ENCODE data around the gene C17orf75.

Gene C17orf75

GRCh38 chr17:32311028-32311536, 30.9 kb downstream of the C17orf75 start:
- ChIA-PET CTCF (interaction anchor here (0.5 to 0.9 kb wide), 4 partner anchors 9 to 120 kb away, joined by 3 to 6 read pairs (median 3); no protein-coding TSS in a partner anchor), POLR2A (ENCODE audit: low non-redundant PET) (no interaction called here)
- no peak overlapping the region for H3K27ac ChIP-seq
- no peak for TF ChIP-seq CTCF (conservative IDR thresholded peaks at IDR 0.05; ENCODE audit: low read depth)
- no peak for DNase-seq (ENCODE audit: low spot score)

DNA sequence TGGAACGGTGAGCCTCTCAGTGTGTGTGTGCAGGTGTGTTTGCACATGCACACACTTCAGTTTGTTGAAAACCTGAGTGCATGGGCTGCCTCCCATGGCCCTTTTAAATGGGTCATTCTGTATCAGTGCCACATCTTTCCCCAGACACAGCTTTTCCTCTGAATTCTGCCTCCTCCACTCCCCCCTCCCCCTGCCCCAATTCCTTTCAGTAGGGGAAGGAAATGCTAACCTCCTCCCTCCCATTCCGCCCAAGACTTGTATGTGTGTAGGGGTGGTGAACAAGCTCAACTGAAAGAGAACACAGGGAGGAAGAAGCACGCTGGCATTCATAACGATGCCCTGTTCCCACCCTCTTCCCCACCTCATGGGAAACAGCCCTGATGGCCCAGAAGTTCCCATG, 34.3 kb downstream of the C17orf75 start:
- TF ChIP-seq CTCF (conservative IDR thresholded peaks at IDR 0.05; ENCODE audit: low read depth) = no peak
- POLR2A ChIA-PET (ENCODE audit: low non-redundant PET) = no interaction called here
- no peak overlapping the region for H3K27ac ChIP-seq
- no peak for DNase-seq (ENCODE audit: low spot score)
- CTCF ChIA-PET = interaction anchor here (0.6 kb wide), 1 partner anchor 138 kb away, joined by 6 read pairs; no protein-coding TSS in a partner anchor

DNA sequence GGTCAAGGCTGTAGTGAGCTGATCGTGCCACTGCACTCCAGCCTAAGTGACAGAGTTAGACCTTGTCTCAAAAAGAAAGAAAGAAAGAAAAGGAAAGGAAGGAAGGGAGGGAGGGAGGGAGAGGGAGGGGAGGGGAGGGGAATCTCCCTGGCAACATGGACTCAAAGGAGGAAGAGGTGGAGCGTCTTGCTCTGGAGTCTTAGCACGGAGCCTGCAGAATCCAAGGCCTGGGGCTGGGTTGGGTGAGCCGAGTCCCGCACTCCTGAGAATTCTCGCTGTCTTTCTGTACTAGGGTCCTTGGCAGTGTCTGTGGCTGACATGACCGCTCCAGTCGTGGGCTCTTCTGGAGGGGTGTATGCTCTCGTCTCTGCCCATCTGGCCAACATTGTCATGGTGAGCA, 36.9 kb downstream of the C17orf75 start:
- no peak overlapping the region for H3K27ac ChIP-seq
- CTCF ChIA-PET = interaction anchor here (0.7 kb wide), 1 partner anchor 15 kb away, joined by 3 read pairs; no protein-coding TSS in a partner anchor
- no peak for DNase-seq (ENCODE audit: low spot score)
- POLR2A ChIA-PET (ENCODE audit: low non-redundant PET) = no interaction called here
- TF ChIP-seq CTCF (conservative IDR thresholded peaks at IDR 0.05; ENCODE audit: low read depth) = no peak

GRCh38 chr17:32303781-32304288, 38.1 kb downstream of the C17orf75 start:
- H3K27ac ChIP-seq = no peak overlapping the region
- ChIA-PET CTCF (no interaction called here), POLR2A (ENCODE audit: low non-redundant PET) (no interaction called here)
- no peak for DNase-seq (ENCODE audit: low spot score)
- no peak for TF ChIP-seq CTCF (conservative IDR thresholded peaks at IDR 0.05; ENCODE audit: low read depth)

- no peak for TF ChIP-seq CTCF (conservative IDR thresholded peaks at IDR 0.05; ENCODE audit: low read depth)
These were observed 38.9 kb downstream of the C17orf75 start for GRCh38 chr17:32302860-32303649.

GRCh38 chr17:32302037-32302436, 39.9 kb downstream of the C17orf75 start:
- ChIA-PET CTCF (no interaction called here), POLR2A (ENCODE audit: low non-redundant PET) (no interaction called here)
- TF ChIP-seq CTCF (conservative IDR thresholded peaks at IDR 0.05; ENCODE audit: low read depth) = no peak
- no peak overlapping the region for H3K27ac ChIP-seq
- DNase-seq (ENCODE audit: low spot score) = no peak

More at GRCh38 chr17:32302860-32303649, 38.9 kb downstream of the C17orf75 start:
- ChIA-PET POLR2A (ENCODE audit: low non-redundant PET) (no interaction called here), CTCF (no interaction called here)
- no peak overlapping the region for H3K27ac ChIP-seq
- DNase-seq (ENCODE audit: low spot score) = no peak

All from RWPE1 (cell line).